ENCODE measurements around the gene FLRT2.

GRCh38 chr14:85554106-85554505 lies 24.2 kb downstream of the FLRT2 start:
- no peak for TF ChIP-seq CTCF (IDR thresholded peaks at IDR 0.05 in 8 of 11, conservative IDR thresholded peaks at IDR 0.05 in 3 of 11)
- no peak for TF ChIP-seq POLR2AphosphoS5 (IDR thresholded peaks at IDR 0.05)
- TF ChIP-seq POLR2A (IDR thresholded peaks at IDR 0.05), result no peak
